Choroid plexus epithelial cell (primary cell): ENCODE measurements around the gene LOXHD1.

ENCODE experiments used
- DNase-seq: peaks from one replicate; pipeline ENCODE4 v3.0.0-alpha.2; 2010; ENCODE audit warnings: low read depth
- H3K4me3 ChIP-seq: 2 replicates; pipeline ENCODE4 v1.5.1; 2011; ENCODE audit warnings: low read depth, mild to moderate bottlenecking, control low read depth, low read length, moderate library complexity
- TF ChIP-seq, protein P1 (sequence below): conservative IDR thresholded peaks from 2 replicates; pipeline ENCODE4 v1.5.1; 2011; ENCODE audit warnings: low read depth, mild to moderate bottlenecking, control low read depth, inconsistent platforms, low read length, moderate library complexity

LOXHD1 gene

DNA sequence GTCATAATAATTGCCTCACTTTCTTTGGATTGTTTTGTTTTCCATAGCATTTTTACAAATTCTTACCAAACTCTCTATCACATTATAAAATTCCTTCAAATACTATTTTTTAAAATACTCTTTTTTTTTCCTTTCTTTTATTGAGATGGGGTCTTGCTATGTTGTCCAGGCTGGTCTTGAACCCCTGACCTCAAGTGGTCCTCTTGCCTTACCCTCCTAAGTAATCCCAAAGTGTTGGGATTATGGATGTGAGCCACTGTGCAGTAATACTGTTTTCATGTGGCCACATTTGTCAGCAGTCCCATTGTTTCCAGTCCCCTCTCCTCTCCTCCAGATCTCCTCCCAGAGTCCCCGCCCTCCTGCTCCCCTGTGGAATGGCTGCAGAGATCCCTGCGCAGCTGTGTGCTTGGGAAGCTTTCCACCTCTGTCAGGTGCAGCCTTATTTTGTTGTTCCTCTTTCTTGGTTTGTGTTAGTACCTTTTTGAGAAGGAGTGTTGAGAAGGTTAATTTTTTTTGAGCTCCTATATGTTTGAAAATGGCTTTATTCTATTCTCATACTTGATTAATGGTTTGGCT lies 227.3 kb downstream of the LOXHD1 start:
- no peak overlapping the region for H3K4me3 ChIP-seq
- DNase-seq, result no peak
- TF ChIP-seq, protein P1, sequence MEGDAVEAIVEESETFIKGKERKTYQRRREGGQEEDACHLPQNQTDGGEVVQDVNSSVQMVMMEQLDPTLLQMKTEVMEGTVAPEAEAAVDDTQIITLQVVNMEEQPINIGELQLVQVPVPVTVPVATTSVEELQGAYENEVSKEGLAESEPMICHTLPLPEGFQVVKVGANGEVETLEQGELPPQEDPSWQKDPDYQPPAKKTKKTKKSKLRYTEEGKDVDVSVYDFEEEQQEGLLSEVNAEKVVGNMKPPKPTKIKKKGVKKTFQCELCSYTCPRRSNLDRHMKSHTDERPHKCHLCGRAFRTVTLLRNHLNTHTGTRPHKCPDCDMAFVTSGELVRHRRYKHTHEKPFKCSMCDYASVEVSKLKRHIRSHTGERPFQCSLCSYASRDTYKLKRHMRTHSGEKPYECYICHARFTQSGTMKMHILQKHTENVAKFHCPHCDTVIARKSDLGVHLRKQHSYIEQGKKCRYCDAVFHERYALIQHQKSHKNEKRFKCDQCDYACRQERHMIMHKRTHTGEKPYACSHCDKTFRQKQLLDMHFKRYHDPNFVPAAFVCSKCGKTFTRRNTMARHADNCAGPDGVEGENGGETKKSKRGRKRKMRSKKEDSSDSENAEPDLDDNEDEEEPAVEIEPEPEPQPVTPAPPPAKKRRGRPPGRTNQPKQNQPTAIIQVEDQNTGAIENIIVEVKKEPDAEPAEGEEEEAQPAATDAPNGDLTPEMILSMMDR, result no peak

DNA sequence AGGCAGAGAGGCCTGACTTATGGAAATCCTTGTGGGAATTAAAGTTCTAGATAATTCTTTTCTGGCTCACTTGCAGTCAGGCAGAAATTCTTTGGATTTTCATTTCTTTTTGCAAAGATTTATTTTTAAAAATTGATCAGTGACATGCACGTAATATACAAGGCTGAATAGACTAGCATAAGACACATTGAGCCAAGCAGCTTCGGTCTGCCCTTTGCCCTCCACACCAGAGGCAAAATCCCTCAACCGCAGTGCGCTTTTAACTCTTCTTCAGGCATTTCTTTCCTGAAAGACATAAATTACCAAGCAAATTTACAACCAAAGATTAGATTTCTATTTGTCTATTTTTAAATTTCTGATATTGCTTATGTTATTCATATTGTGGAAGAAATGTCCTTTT lies 227.9 kb downstream of the LOXHD1 start:
- TF ChIP-seq, protein P1, result no peak
- no peak overlapping the region for H3K4me3 ChIP-seq
- DNase-seq, result no peak

DNA sequence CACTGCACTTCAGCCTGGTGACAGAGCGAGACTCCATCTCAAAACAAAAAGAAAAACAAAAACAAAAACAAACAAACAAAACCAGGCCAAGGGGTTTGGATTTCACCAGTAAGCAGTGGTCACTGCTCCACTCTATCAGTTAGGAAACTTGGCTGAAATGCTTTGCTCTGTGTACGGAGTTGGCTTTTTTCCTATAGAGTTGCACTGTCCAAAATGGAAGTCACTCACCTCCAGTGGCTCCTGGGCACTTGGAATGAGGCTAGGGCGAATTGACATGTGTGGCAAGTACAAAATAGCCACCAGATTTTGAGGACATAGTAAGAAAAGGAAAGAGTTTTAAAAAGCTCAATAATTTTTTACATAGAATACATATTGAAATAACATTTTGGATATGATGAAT lies 228.7 kb downstream of the LOXHD1 start:
- TF ChIP-seq, protein P1, result no peak
- no peak overlapping the region for H3K4me3 ChIP-seq
- DNase-seq, result no peak

DNA sequence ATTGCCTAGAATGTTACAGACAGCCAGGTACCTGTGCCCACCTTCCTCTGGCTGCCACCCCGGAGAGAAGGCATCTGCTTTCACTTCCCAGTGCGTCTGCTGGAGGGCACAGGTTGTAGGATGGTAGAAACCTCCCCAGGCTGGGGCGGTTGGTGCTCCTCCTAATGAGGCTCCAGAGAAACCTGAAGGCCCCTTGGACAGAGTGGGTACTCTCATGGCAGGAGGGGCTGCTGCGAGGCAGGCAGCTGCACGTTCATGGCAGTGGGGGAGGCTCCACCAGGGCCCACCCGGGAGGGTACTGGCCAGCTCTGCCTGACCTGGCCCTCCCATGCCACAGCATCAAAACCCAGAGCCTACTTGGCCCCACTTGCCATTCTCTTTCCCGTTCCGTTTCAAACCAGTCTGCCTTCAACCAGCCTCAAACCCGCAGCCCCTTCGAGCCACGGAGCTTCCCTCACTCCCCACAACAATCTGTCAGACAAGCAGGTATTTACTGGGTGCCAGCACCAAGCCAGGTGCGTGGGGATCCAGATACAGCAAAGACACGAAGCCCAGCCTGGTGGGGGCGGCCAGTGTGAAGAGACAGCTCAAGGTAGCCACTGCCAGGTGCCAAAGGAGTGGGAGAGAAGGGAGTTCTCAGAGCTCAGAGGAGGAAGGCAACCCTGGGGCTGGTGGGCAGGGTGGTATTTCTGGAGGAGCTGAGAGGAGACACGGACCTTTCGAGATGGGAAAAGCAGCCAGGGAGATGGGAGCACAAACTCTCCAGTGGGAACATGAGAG lies 229.6 kb downstream of the LOXHD1 start:
- no peak overlapping the region for H3K4me3 ChIP-seq
- no peak for DNase-seq
- TF ChIP-seq, protein P1, result no peak
